HL-60 (cell line): ENCODE data around the gene DSCAML1.

Experiments
- DNase-seq, 2 experiments: peaks; one replicate each; pipeline ENCODE4 v3.0.0-alpha.2; 2010 to 2020; ENCODE audit warnings: low read depth in 1 of 2, low spot score in 1 of 2
- H3K27ac ChIP-seq: fragments of 250-450 bp; sonication (Bioruptor Pico); replicated peaks from 2 replicates; pipeline ENCODE4 v1.5.1; 2020; ENCODE audit warnings: mild to moderate bottlenecking, moderate library complexity
- H3K27me3 ChIP-seq: fragments of 250-450 bp; sonication (Bioruptor Pico); 2 replicates; pipeline ENCODE4 v1.5.1; 2021; ENCODE audit warnings: mild to moderate bottlenecking, moderate library complexity; ENCODE audit not compliant: insufficient read depth, poor library complexity, severe bottlenecking
- H3K4me3 ChIP-seq: replicated peaks from 2 replicates; pipeline ENCODE4 v1.5.1; 2011; ENCODE audit warnings: mild to moderate bottlenecking, control low read depth, low read length; ENCODE audit not compliant: insufficient read depth
- GABPA ChIP-seq: IDR thresholded peaks from 2 replicates; pipeline ENCODE4 v1.6.1; 2012; ENCODE audit warnings: low read depth
- POLR2AphosphoS5 ChIP-seq: IDR thresholded peaks from 2 replicates; pipeline ENCODE4 v1.6.1; 2012; ENCODE audit warnings: low read depth
- SPI1 ChIP-seq: IDR thresholded peaks from 2 replicates; pipeline ENCODE4 v1.6.1; 2012; ENCODE audit warnings: low read depth, mild to moderate bottlenecking, borderline replicate concordance
- TF ChIP-seq, protein P1 (sequence below): IDR thresholded peaks from one replicate; pipeline ENCODE4 v1.5.1; 2011; ENCODE audit warnings: low read length, control low read depth, inconsistent platforms; ENCODE audit not compliant: insufficient read depth
- TF ChIP-seq, protein P2 (sequence below): IDR thresholded peaks from 2 replicates; pipeline ENCODE4 v1.6.1; 2012; ENCODE audit warnings: low read depth; ENCODE audit not compliant: insufficient replicate concordance

DSCAML1 gene

DNA sequence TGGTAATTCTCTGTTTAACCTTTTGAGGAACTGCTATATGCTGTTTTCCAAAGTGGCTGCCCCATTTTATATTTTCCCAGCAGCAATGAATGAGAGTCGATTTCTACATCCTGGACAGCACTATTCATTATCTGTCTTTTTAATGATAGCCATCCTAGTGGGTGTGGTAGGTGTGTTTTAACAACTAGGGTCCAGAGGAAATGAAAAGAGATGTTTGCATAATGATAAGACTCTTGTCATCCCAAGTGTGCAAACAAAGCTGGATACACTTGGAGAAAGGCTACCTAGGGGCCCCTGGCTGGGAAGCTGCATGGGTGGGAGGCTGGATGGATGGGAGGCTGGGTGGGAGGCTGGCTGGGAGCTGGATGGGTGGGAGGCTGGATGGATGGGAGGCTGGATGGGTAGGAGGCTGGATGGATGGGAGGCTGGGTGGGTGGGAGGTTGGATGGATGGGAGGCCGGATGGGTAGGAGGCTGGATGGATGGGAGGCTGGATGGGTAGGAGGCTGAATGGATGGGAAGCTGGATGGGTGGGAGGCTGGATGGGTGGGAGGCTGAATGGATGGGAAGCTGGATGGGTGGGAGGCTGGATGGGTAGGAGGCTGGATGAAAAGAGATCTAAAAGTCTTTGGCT lies 158.0 kb downstream of the DSCAML1 start:
- no peak for DNase-seq
- TF ChIP-seq SPI1 (no peak), GABPA (no peak), POLR2AphosphoS5 (no peak)
- TF ChIP-seq, protein P1, sequence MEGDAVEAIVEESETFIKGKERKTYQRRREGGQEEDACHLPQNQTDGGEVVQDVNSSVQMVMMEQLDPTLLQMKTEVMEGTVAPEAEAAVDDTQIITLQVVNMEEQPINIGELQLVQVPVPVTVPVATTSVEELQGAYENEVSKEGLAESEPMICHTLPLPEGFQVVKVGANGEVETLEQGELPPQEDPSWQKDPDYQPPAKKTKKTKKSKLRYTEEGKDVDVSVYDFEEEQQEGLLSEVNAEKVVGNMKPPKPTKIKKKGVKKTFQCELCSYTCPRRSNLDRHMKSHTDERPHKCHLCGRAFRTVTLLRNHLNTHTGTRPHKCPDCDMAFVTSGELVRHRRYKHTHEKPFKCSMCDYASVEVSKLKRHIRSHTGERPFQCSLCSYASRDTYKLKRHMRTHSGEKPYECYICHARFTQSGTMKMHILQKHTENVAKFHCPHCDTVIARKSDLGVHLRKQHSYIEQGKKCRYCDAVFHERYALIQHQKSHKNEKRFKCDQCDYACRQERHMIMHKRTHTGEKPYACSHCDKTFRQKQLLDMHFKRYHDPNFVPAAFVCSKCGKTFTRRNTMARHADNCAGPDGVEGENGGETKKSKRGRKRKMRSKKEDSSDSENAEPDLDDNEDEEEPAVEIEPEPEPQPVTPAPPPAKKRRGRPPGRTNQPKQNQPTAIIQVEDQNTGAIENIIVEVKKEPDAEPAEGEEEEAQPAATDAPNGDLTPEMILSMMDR: no peak
- TF ChIP-seq, protein P2, sequence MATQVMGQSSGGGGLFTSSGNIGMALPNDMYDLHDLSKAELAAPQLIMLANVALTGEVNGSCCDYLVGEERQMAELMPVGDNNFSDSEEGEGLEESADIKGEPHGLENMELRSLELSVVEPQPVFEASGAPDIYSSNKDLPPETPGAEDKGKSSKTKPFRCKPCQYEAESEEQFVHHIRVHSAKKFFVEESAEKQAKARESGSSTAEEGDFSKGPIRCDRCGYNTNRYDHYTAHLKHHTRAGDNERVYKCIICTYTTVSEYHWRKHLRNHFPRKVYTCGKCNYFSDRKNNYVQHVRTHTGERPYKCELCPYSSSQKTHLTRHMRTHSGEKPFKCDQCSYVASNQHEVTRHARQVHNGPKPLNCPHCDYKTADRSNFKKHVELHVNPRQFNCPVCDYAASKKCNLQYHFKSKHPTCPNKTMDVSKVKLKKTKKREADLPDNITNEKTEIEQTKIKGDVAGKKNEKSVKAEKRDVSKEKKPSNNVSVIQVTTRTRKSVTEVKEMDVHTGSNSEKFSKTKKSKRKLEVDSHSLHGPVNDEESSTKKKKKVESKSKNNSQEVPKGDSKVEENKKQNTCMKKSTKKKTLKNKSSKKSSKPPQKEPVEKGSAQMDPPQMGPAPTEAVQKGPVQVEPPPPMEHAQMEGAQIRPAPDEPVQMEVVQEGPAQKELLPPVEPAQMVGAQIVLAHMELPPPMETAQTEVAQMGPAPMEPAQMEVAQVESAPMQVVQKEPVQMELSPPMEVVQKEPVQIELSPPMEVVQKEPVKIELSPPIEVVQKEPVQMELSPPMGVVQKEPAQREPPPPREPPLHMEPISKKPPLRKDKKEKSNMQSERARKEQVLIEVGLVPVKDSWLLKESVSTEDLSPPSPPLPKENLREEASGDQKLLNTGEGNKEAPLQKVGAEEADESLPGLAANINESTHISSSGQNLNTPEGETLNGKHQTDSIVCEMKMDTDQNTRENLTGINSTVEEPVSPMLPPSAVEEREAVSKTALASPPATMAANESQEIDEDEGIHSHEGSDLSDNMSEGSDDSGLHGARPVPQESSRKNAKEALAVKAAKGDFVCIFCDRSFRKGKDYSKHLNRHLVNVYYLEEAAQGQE: no peak
- no peak overlapping the region for H3K4me3 ChIP-seq
- H3K27me3 ChIP-seq: no peaks in the 10 kb centered on the region
- H3K27ac ChIP-seq: no peak overlapping the region

DNA sequence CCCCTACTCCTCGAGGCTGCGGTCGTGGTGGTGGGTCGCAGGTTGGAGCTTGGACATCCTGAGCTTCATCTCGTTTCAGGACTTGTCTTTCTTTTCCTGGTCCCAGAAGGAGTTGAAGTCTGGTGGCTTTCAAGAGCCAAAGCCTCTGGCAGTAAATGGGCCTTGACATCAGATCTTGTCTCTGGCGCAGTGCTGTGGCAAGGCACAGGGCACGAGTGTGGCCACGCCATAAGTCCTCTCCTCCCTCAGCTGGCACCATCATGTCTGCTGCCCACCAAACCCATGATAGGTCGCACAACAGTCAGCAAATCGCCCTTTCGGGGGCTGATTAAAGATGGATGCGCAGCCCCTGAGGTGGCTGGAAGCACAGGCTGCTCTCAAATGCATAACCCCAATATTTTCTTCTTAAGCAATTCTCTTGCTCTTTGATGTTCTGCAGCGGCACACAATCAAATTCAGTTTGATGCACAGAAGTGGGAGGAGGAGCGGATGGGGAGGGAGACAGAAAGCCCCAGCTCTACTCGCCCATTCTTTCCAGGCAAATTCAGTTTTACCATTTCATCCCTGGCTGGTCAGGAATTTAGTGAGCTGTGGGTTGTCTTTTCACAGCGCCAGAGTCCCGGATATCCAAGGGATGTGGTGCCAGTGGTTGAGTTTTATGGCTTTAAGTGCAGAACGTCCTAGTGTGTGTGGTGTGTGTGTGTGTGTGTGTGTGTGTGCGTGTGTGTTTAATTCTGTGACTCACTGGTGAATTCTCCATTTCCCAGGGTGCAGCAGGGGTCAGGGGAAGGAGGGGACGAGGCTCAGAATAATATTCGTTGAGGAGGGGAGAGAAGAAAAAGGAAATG lies 162.0 kb downstream of the DSCAML1 start:
- Histone ChIP-seq H3K4me3 (no peak overlapping the region), H3K27ac (no peak overlapping the region), H3K27me3 (no peaks in the 10 kb centered on the region)
- DNase-seq: no peak
- TF ChIP-seq POLR2AphosphoS5: no peak
- TF ChIP-seq GABPA: no peak
- TF ChIP-seq, protein P2: no peak
- TF ChIP-seq, protein P1: no peak

DNA sequence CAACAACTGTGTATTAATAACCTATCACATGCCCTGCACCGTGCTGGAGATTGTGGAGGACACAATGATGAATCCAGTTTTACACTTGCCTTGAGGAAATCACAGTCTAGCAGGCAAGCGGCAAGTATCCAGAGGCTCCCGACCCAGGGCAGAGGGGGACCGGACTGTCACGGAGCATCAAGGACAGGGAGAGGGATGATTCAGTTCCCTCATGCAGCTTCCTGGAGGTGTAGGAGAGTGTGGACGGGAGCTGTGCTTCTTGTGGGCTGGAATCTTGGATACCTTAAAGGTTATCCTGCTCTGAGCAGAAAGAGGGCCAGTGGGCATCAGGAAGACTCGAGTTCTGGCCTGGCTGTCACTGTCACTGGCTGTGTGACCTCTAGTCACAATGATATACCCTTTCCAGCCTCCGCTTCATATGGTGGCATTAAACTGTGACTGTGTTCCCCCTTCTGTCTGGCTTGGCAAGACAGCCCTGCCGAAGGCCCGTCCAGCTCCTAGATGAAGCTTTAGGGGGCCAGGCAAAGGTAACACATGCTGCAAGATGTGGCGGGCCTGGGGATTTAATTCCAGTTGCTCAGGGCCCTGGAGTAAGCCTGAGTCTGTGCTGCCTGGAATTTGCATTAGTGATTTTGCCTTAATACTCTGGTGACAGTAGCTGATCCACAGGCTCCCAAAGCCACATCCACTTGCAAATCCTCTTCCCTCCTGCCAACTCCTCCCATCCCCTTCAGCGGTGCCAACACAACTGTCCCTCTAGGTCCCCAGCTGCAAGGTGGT lies 162.8 kb downstream of the DSCAML1 start:
- TF ChIP-seq POLR2AphosphoS5: no peak
- DNase-seq: no peak
- no peaks in the 10 kb centered on the region for H3K27me3 ChIP-seq
- H3K27ac ChIP-seq: no peak overlapping the region
- H3K4me3 ChIP-seq: no peak overlapping the region

DNA sequence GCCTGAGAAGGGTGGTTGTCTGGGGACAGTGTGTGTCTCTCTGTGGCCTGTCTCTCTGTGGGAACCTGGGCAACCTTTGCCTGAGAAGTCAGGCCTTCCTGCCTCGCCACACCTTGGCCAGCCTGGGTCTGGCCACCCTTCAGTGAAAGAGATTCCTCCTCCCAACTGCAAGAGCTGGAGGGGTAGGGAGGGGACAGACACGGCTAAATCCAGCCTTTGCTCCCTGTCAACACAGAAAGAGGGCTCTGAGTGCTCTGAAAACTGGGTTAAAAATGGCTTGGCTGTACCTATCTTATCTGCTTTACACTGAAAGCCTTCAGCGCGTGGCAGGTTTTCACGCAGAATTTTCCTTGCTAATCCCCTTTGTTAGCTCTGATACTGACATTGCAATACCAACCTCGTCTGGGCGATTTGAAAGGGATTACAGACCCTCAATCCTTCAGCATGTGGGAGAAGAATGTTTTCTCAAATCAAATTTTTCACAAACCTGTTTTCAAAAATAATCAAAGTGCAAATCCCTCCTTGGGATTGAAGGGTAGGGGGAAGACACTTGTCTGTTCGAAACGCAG lies 163.7 kb downstream of the DSCAML1 start:
- no peak overlapping the region for H3K4me3 ChIP-seq
- no peak overlapping the region for H3K27ac ChIP-seq
- no peaks in the 10 kb centered on the region for H3K27me3 ChIP-seq
- TF ChIP-seq SPI1 (no peak), GABPA (no peak), POLR2AphosphoS5 (no peak)
- TF ChIP-seq, protein P2: no peak
- TF ChIP-seq, protein P1: no peak
- DNase-seq: no peak
